Measurements from ENCODE around the gene LRP1.

The LRP1 gene

GRCh38 chr12:57090924-57091637 is 37.2 kb upstream of the LRP1 start:
- TF ChIP-seq, protein P1, sequence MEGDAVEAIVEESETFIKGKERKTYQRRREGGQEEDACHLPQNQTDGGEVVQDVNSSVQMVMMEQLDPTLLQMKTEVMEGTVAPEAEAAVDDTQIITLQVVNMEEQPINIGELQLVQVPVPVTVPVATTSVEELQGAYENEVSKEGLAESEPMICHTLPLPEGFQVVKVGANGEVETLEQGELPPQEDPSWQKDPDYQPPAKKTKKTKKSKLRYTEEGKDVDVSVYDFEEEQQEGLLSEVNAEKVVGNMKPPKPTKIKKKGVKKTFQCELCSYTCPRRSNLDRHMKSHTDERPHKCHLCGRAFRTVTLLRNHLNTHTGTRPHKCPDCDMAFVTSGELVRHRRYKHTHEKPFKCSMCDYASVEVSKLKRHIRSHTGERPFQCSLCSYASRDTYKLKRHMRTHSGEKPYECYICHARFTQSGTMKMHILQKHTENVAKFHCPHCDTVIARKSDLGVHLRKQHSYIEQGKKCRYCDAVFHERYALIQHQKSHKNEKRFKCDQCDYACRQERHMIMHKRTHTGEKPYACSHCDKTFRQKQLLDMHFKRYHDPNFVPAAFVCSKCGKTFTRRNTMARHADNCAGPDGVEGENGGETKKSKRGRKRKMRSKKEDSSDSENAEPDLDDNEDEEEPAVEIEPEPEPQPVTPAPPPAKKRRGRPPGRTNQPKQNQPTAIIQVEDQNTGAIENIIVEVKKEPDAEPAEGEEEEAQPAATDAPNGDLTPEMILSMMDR (IDR thresholded peaks at IDR 0.05; ENCODE audit: control insufficient read depth, extremely low read depth, insufficient read depth), result no peak
- H3K4me3 ChIP-seq (ENCODE audit: low read depth, low read length), result no peak overlapping the region
- no peak for DNase-seq (ENCODE audit: low read depth)

- DNase-seq (ENCODE audit: low read depth), result no peak
- no peak overlapping the region for H3K4me3 ChIP-seq (ENCODE audit: low read depth, low read length)
- TF ChIP-seq, protein P1 (IDR thresholded peaks at IDR 0.05; ENCODE audit: control insufficient read depth, extremely low read depth, insufficient read depth), result no peak
Measured at GRCh38 chr12:57091638-57092528, 36.4 kb upstream of the LRP1 start.

GRCh38 chr12:57092529-57092862 is 35.8 kb upstream of the LRP1 start:
- H3K4me3 ChIP-seq (ENCODE audit: low read depth, low read length), result no peak overlapping the region
- TF ChIP-seq, protein P1 (IDR thresholded peaks at IDR 0.05; ENCODE audit: control insufficient read depth, extremely low read depth, insufficient read depth), result no peak
- no peak for DNase-seq (ENCODE audit: low read depth)

DNA sequence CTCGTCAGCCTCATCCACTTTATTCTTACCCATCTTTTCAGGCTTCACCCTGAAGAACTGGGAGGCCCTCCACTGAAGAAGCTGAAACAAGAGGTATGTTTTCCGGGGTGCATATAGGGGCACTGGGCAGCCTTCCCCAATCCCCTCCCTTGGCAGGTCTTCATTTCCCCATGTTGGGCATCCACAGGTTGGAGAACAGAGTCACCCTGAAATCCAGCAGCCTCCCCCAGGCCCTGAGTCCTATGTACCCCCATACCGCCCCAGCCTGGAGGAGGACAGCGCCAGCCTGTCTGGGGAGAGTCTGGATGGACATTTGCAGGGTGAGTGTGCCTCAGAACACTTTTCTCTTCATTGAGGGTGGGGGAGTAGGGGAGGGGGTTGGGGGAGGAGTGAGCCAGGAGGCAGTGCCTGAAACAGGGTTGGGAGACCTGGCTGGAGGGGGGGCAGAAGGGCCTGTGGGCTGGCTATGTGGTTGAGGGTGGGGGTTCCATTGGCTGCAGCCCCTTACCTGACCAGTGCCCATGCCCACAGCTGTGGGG is 35.3 kb upstream of the LRP1 start:
- TF ChIP-seq, protein P1 (IDR thresholded peaks at IDR 0.05; ENCODE audit: control insufficient read depth, extremely low read depth, insufficient read depth), result no peak
- H3K4me3 ChIP-seq (ENCODE audit: low read depth, low read length), result no peak overlapping the region
- no peak for DNase-seq (ENCODE audit: low read depth)

DNA sequence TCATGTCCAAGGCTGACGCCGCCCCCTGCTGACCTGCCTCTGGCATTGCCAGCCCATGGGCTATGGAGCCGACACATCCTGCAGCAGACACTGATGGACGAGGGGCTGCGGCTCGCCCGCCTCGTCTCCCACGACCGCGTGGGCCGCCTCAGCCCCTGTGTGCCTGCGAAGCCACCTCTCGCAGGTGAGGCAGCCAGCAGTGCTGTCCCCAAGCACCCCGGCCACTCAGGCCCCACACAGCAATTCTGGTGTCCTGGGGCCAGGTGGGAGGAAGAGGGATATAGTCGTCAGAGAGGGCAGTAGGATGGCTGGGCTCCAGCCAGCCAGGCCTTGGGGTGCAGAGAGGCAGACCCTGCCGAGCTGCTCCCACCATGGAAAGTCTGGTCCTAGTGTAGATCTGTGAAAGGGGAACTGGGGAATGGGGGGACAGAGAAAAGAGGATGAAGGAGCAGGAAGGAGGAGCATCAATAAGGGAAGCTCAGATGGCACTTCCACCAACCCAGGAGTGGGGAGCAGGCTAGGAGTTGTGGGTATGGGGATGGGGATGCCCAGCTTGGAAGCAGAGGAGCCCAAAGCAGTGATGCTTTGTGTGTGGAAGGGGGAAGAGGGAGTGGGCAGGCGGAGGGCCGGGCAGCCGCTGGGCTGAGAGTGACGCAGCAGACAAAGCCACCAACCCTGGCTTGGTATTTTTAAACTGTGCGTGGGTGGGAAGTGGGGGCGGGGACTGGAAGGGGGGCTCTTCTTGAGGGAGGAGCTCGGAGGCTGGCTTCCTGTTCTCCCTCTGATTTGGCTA is 34.7 kb upstream of the LRP1 start:
- no peak for DNase-seq (ENCODE audit: low read depth)
- H3K4me3 ChIP-seq (ENCODE audit: low read depth, low read length), result no peak overlapping the region
- TF ChIP-seq, protein P1 (IDR thresholded peaks at IDR 0.05; ENCODE audit: control insufficient read depth, extremely low read depth, insufficient read depth), result peak; percentile 72

All from LNCaP clone FGC (cell line).